HG02763 (cell line): ENCODE measurements around the gene TLCD1.

Experiments
- ATAC-seq: cut with Tn5 transposase; IDR thresholded peaks from one replicate; pipeline ENCODE4 v1.9.1; 2021; ENCODE audit warnings: mild to moderate bottlenecking, moderate library complexity; ENCODE audit not compliant: unreplicated experiment

The TLCD1 gene

DNA sequence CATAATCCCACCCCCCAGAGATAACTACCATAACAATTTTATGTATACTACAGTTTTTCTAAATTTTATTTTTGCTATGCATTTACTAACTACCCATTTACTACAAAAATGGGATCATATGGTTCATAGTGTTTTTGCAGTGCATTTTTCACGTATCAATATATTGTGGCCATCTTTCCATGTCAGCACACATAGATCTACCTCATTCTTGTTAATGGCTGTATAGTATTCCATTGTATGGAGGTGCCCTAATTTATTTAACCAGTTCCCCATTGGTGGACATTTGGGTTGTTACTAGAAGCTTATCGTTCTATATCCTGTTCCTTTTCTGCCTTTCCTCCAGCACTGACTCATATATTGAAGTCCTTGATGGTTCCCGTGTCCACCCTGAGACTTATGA, 37.0 kb downstream of the TLCD1 start:
- no peak for ATAC-seq

GRCh38 chr17:28688481-28688880, 37.6 kb downstream of the TLCD1 start:
- ATAC-seq = no peak

DNA sequence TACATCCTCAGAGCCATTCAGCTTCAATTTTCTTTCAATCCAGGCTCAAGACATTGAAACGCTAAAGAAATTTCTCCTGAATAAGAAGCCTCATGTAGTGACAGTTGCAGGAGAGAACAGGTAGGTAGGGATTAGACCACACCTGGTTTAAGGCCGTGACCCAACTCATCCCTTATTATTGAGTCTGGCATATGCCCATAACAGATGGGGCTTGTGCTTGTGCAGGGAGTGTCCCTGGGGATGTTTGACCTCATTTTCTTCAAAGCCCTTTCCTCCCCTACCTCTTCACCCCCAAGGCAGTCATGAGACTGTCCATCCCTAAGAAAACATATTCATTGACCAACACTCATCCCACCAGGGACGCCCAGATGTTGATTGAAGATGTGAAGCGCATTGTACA, 39.7 kb downstream of the TLCD1 start:
- no peak for ATAC-seq

DNA sequence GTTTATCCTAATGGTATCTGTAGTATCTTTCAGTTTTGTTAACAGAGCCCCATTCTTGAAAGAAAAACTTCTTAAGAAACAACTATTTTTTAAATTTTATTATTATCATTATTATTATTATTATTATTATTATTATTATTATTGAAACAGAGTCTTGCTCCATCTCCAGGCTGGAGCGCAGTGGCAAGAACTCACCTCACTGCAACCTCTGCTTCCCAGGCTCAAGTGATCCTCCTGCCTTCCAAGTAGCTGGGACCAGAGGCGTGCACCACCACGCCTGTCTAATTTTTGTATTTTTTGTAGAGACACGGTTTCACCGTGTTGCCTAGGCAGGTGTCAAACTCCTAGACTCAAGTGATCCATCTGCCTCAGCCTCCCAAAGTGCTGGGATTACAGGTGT, 40.7 kb downstream of the TLCD1 start:
- ATAC-seq = no peak

GRCh38 chr17:28684963-28685362, 41.1 kb downstream of the TLCD1 start:
- no peak for ATAC-seq

DNA sequence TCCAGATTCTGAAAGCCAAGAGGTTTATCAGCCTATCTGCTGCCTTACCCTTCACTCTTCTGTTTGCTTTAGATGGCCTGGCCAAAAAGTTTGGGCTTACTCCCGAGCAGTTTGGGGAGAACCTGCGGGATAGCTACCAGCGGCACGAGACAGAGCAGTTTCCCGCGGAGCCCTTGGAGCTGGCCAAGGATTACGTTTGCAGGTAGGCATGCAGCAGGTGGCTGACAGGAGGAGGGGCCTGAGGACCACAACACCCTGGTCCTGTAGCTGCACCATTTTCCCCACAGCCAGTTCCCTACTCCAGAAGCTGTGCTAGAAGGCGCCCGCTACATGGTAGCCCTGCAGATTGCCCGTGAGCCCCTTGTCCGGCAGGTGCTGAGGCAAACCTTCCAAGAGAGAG, 43.4 kb downstream of the TLCD1 start:
- no peak for ATAC-seq

DNA sequence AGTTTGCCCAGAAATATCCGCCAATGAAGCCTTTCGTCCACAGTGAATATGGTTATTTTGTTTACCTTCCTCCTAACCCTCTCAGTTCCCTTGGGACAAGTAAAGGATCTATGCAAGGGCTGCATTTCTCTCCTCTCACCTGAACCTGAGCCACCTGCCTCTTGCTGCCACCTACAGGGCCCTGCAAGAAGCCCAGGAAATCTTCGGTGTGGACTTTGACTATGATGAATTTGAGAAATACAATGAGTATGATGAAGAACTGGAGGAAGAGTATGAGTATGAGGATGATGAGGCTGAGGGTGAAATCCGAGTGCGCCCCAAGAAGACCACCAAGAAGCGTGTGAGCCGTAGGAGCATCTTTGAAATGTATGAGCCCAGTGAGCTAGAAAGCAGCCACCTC, 50.1 kb downstream of the TLCD1 start:
- no peak for ATAC-seq

GRCh38 chr17:28675490-28675889, 50.5 kb downstream of the TLCD1 start:
- ATAC-seq = no peak
